Fibroblast of upper back skin (primary cell): ENCODE data around the gene SNAI3.

ENCODE experiments used
- DNase-seq: peaks from one replicate; pipeline ENCODE4 v3.0.0-alpha.2; 2013

SNAI3 gene

GRCh38 chr16:88721236-88721635, 34.9 kb upstream of the SNAI3 start:
- DNase-seq: no peak

DNA sequence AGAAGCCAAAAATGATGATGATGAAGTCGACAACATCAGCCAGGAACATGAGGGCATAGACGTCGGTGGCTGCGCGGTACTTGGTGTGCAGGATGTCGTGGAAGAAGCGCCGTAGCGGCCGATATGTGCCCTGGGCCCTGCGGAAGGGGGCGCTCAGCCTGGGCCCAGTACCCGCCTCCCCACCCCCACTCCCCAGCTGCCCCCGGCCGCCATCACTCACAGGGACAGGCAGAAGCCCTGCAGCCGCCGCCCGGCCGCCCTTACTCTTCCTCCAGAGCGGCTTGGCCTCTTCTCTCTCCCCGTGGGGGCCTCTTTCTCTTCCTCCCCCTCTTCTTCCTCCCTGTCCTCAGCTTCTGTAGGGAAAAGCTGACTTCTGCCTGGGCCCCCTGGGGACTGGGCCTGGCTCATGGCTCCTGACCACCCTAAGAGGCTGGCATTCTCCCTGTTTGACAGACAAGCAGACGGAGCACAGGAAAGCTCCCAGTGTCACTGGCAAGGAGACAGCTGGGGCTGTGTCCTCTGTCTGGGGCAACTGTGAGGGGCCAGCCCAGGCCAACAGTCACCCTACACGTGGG, 34.2 kb upstream of the SNAI3 start:
- DNase-seq: no peak

GRCh38 chr16:88719933-88720296, 33.6 kb upstream of the SNAI3 start:
- DNase-seq: no peak

DNA sequence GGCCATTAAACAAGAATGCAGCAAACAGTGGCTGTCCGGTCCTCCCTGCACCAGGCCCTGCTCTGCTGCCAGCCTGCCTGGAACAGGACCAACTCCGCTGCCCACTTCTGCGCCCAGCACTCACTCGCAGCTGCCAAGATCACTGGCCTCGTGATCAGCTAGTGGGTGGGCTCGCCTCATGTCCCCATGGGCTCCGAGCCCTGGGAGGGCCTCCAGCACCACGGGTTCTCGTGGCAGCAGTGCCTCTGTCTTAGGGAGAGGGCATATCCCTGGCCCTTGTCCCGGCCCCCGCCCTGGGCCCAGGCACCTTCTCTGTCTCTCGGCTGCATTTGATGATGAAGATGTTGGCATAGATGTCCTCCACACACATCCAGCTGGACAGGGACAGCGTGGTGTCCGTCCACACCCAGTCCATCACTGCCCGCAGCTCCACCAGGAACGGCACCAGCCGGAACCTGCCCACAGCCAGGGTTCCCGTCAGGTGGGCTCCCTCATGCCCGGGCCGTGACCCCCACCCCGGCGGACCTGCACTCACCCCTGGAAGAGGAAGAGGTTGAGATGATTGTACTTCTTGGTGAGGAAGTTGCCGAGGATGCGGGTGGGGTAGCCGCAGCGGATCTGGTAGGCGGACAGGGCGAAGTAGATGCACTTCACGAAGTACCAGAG, 33.1 kb upstream of the SNAI3 start:
- DNase-seq: no peak

GRCh38 chr16:88718178-88718577, 31.9 kb upstream of the SNAI3 start:
- DNase-seq: no peak

DNA sequence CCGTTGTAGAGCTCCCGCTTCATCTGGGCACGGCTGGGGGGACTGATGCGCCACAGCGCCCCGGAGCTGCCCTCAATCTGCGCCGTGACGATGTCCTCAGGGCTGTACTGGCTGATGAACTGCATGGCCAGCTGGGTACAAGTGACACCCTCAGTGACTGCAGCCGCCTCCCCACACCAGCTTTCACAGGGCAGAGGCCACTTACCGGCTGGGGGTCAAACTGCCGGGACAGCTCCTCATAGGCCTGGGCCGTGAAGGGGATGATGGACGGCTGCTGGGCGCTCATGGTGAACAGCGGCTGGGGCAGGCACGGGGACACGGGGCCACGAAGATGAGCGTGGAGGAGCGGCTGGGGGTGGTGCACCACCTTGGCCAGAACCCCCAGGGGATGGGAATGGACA, 30.3 kb upstream of the SNAI3 start:
- DNase-seq: no peak

DNA sequence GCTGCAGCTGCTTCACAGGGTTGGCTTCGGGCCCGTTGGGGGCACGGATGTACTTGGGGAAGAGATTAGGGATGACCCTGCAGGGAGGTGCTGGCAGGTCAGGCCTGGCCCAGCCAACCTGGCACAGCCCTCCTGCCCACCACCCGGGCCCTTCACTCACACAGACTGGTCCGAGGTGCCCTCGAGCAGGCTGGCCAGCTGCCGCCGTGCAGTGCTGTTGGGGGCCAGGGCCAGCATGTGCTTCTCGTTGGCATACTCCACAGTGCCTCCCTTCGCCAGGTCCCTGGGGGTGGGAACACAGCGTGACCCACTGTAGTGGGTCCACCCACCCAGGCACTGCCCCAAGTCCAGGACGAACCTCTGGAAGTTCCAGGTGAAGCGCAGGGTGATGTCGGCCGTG, 29.9 kb upstream of the SNAI3 start:
- DNase-seq: no peak

- no peak for DNase-seq
These were observed 29.2 kb upstream of the SNAI3 start for GRCh38 chr16:88715312-88716190.

DNA sequence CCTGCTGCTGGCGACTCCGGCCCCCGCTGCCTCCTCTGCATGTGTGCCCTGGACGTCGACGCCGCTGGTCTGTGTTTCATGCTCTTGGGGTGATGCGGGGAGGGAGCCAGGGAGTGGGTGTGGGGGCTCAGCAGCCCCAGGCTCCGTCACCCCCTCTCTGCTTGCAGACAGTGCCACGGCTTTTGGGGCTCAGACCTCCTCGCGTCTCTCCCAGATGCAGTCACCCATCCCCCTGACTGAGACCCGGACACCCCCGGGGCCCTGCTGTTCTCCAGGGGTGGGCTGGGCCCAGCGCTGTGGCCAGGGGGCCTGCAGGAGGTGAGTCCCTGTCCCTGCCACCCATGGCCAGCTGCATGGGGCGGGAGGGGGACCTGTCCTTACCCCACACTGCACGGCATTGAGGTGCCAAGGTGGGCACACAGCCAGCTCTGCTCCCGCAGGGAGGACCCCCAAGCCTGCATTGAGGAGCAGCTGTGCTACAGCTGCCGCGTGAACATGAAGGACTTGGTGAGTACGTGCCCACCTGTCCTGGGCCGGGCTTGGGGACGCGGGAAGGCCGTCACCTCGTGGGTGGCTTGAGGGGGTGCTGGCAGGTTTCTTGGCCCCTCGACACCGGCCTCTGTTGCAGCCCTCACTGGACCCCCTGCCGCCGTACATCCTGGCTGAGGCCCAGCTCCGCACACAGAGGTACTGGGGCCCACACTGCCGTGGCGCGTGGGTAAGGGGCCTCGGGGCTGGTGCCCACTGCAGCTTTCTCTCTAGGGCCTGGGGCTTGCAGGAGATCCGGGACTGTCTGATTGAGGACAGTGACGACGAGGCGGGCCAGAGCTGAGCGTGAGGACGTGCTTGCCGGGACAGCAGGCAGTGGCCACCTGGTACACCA, 28.4 kb upstream of the SNAI3 start:
- no peak for DNase-seq

GRCh38 chr16:88713568-88714419, 27.5 kb upstream of the SNAI3 start:
- no peak for DNase-seq

DNA sequence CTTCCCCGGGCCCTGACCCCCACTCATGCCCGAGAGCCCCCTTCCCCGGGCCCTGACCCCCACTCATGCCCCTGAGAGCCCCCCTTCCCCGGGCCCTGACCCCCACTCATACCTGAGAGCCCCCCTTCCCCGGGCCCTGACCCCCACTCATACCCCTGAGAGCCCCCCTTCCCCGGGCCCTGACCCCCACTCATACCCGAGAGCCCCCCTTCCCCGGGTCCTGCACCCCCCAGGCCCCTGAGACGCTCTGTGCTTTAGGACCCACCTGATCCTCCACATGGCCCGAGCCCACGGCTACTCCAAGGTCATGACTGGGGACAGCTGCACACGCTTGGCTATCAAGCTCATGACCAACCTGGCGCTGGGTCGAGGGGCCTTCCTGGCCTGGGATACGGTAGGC, 26.7 kb upstream of the SNAI3 start:
- no peak for DNase-seq

DNA sequence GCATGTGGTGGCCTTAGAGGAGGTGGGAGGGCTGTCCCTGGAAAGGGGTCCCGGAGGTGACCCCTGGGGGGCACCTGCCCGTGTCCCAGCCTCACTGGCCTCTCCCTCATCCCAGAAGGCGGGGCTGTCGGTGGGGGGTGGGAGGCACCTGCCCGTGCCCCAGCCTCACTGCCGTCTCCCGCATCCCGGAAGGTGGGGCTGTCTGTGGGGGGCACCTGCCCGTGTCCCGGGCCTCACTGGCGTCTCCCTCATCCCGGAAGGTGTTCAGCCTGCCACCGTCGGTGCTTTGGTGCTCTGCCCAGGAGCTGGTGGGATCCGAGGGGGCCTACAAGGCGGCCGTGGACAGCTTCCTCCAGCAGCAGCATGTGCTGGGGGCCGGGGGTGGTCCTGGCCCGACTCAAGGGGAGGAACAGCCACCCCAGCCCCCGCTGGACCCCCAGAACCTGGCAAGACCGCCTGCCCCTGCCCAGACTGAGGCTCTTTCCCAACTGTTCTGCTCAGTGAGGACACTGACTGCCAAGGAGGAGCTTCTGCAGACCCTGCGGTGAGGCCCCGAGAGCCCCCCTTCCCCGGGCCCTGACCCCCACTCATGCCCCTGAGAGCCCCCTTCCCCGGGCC, 26.2 kb upstream of the SNAI3 start:
- DNase-seq: no peak

- no peak for DNase-seq
These were observed 25.5 kb upstream of the SNAI3 start for GRCh38 chr16:88711750-88712340.

- DNase-seq: no peak
These were observed 24.2 kb upstream of the SNAI3 start for GRCh38 chr16:88710556-88710955.

GRCh38 chr16:88706965-88707826, 20.9 kb upstream of the SNAI3 start:
- no peak for DNase-seq

GRCh38 chr16:88706229-88706964, 20.1 kb upstream of the SNAI3 start, which contains the start of the genes CTU2 and RNF166:
Gene CTU2, plus strand, starts transcription at chr16:88706503. Its CDS starts 28 bp downstream, at chr16:88706531.
Gene RNF166, minus strand, starts transcription at chr16:88706408. Its CDS starts 83 bp downstream, at chr16:88706325.
- peak; percentile 84 for DNase-seq

DNA sequence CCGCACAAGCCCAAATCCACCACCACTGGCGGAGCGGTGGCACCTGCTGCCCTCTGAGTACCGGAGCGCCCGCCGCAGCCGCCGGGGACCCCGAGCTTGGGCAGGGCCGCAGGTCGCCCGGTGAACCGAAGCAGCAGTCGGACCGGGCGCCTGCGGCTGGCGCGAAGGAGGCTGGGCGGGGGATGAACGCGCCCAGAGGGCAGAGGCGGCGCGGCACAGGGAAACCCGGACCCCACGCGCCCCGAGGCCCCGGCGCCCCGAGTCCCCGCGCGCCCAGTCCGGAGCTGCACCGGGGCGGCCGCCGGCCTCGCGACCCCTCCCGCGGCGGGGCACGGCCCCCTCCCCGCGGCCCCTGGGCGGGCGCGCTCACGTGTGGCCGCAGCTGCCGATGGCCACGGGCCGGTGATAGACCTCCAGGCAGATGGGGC, 19.5 kb upstream of the SNAI3 start:
- DNase-seq: no peak

DNA sequence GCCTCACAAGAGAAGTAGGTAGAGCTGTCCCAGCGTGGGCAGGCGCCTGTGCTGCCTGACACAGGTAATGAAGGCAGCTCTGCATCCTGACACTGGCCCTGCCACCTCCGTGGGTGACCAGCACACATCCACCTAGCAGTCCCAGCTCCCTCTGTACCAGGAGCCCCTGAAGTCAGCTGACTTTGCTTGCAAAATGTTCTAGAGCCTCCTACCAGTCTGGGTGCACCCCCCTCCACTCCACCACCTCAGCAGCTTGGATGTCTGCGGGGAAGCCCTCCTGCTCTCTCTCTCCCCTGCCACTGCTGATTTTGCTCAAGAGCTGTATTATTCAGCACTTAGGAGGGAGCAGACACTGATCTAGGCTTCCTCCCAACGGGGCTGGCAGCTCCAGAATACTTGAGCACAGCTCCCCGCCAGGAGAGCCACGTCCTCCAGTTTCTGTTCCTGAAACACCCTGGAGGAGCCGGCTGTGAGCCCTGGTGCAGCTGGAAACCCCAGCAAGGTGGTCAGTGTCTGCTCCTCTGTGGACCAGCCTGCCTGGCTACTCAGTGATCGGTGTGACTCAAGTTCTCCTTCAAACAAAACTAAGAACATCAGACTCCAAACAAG, 18.9 kb upstream of the SNAI3 start:
- no peak for DNase-seq
